Ishikawa (cell line): ENCODE results near the gene SLC16A8.

Experiments
- CEBPB ChIP-seq: IDR thresholded peaks from 2 replicates; pipeline ENCODE4 v1.6.1; 2012
- CREB1 ChIP-seq: IDR thresholded peaks from 2 replicates; pipeline ENCODE4 v1.6.1; 2012; ENCODE audit warnings: low read depth
- EGR1 ChIP-seq: IDR thresholded peaks from 2 replicates; pipeline ENCODE4 v1.6.1; 2012
- EP300 ChIP-seq: IDR thresholded peaks from 2 replicates; pipeline ENCODE4 v1.6.1; 2012; ENCODE audit warnings: borderline replicate concordance
- TAF1 ChIP-seq: IDR thresholded peaks from 2 replicates; pipeline ENCODE4 v1.6.1; 2012; ENCODE audit warnings: low read depth, mild to moderate bottlenecking
- TEAD4 ChIP-seq: IDR thresholded peaks from 2 replicates; pipeline ENCODE4 v1.6.1; 2012
- YY1 ChIP-seq: IDR thresholded peaks from 2 replicates; pipeline ENCODE4 v1.6.1; 2012; ENCODE audit warnings: low read depth
- TF ChIP-seq, protein P1 (sequence below): IDR thresholded peaks from 2 replicates; pipeline ENCODE4 v1.6.1; 2012; ENCODE audit warnings: low read depth, mild to moderate bottlenecking
- TF ChIP-seq, protein P2 (sequence below): IDR thresholded peaks from 2 replicates; pipeline ENCODE4 v1.6.1; 2012

DNA sequence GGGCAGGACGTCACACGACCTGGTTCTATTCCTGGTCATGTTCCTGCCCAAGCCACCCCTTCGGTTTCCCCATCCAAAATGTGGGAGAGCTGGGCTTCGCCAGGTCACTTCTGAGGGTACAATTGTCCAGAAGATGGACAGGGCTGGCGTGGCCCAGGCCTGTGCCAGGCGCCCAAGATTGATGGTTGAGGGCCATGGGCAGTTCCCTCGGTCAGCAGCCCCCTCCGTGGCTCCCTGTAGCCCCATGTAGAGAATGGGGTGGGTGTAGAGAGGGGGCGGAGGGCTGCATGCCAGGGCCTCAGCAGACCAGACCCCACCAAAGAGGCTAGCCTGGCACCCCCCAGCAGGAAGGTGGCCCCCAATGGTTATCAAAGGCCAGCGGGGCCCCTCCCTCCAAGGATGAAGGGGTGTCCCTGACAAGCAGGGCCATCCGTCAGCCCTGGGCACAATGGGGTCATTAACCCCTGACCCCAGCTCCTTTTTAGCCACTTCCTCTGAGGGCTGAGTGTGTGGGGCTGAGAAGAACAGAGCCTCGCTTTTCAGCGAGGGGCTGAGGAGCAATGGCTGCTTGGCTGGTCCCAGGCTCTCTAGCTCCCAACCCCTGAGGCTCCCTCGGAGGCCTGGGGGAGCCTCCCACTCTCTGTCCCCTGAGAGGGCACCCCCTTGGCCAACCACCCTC is 37.8 kb downstream of the SLC16A8 start:
- TF ChIP-seq TEAD4 (no peak), YY1 (no peak), EGR1 (no peak), EP300 (no peak), CEBPB (no peak), TAF1 (no peak), CREB1 (no peak)
- TF ChIP-seq, protein P1, sequence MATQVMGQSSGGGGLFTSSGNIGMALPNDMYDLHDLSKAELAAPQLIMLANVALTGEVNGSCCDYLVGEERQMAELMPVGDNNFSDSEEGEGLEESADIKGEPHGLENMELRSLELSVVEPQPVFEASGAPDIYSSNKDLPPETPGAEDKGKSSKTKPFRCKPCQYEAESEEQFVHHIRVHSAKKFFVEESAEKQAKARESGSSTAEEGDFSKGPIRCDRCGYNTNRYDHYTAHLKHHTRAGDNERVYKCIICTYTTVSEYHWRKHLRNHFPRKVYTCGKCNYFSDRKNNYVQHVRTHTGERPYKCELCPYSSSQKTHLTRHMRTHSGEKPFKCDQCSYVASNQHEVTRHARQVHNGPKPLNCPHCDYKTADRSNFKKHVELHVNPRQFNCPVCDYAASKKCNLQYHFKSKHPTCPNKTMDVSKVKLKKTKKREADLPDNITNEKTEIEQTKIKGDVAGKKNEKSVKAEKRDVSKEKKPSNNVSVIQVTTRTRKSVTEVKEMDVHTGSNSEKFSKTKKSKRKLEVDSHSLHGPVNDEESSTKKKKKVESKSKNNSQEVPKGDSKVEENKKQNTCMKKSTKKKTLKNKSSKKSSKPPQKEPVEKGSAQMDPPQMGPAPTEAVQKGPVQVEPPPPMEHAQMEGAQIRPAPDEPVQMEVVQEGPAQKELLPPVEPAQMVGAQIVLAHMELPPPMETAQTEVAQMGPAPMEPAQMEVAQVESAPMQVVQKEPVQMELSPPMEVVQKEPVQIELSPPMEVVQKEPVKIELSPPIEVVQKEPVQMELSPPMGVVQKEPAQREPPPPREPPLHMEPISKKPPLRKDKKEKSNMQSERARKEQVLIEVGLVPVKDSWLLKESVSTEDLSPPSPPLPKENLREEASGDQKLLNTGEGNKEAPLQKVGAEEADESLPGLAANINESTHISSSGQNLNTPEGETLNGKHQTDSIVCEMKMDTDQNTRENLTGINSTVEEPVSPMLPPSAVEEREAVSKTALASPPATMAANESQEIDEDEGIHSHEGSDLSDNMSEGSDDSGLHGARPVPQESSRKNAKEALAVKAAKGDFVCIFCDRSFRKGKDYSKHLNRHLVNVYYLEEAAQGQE = no peak
- TF ChIP-seq, protein P2, sequence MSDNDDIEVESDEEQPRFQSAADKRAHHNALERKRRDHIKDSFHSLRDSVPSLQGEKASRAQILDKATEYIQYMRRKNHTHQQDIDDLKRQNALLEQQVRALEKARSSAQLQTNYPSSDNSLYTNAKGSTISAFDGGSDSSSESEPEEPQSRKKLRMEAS = no peak
